ENCODE measurements around the gene ARPC1B. TPM values are rescaled to one million over a fixed set of nuclear protein-coding genes. Genes with fewer than 3 reads are reported as not detected.

ARPC1B gene
- total and polyA plus RNA-seq, 8 donors: 14.4 to 70.4 (median 41.2) TPM

GRCh38 chr7:99380032-99380822 lies 5.7 kb downstream of the ARPC1B start:
- 77 to 82% methylated on average over 12 of the region's 12 CpGs for WGBS, 2 donors
- Histone ChIP-seq H3K4me1 (peaks cover 0 to 4% (median 0%) of the 10 kb centered on the region in 3 donors), H3K4me3 (peak overlapping the region in 1 of 4 donors; percentile 13), H3K36me3 (no peaks in the 10 kb centered on the region), H3K27ac (peak overlapping the region in 3 of 4 donors; percentile 5 to 53 (median 48)), H3K9me3 (no peaks in the 10 kb centered on the region), H3K27me3 (no peaks in the 10 kb centered on the region)
- ATAC-seq (peak in 2 of 4 donors; percentile 43 to 51), DNase-seq (no peak), FAIRE-seq (no peak)
- intact Hi-C loops (cut with DNase I): no loop called here
- TF ChIP-seq CTCF (IDR thresholded peaks at IDR 0.05): no peak

GRCh38 chr7:99380823-99381663 lies 6.5 kb downstream of the ARPC1B start:
- ATAC-seq (peak in 3 of 4 donors; percentile 4 to 46 (median 33)), FAIRE-seq (no peak), DNase-seq (no peak)
- TF ChIP-seq CTCF (IDR thresholded peaks at IDR 0.05): no peak
- H3K27ac ChIP-seq: peak overlapping the region in 2 of 4 donors; percentile 12 to 48
- H3K27me3 ChIP-seq: no peaks in the 10 kb centered on the region
- H3K4me3 ChIP-seq: no peak overlapping the region
- H3K36me3 ChIP-seq: no peaks in the 10 kb centered on the region
- H3K4me1 ChIP-seq: no peaks in the 10 kb centered on the region
- intact Hi-C loops (cut with DNase I): no loop called here
- H3K9me3 ChIP-seq: no peaks in the 10 kb centered on the region
- WGBS, 2 donors: 69 to 75% methylated on average over 16 of the region's 16 CpGs

- no peaks in the 10 kb centered on the region for H3K4me1 ChIP-seq
Observed at GRCh38 chr7:99381664-99382075, 7.1 kb downstream of the ARPC1B start.

GRCh38 chr7:99383203-99383602 lies 8.7 kb downstream of the ARPC1B start:
- no peaks in the 10 kb centered on the region for H3K27me3 ChIP-seq
- H3K4me1 ChIP-seq: no peaks in the 10 kb centered on the region
- DNase-seq (no peak), ATAC-seq (no peak), FAIRE-seq (no peak)
- intact Hi-C loops (cut with DNase I): no loop called here
- 88 to 91% methylated on average over 10 of the region's 10 CpGs for WGBS, 2 donors
- no peak for TF ChIP-seq CTCF (IDR thresholded peaks at IDR 0.05)
- peaks cover 0 to 11% (median 0%) of the 10 kb centered on the region in 3 donors for H3K36me3 ChIP-seq
- no peaks in the 10 kb centered on the region for H3K9me3 ChIP-seq
- no peak overlapping the region for H3K27ac ChIP-seq
- H3K4me3 ChIP-seq: no peak overlapping the region

More at GRCh38 chr7:99381664-99382075, 7.1 kb downstream of the ARPC1B start:
- H3K36me3 ChIP-seq: peaks cover 0 to 3% (median 0%) of the 10 kb centered on the region in 3 donors
- DNase-seq (no peak), ATAC-seq (no peak), FAIRE-seq (no peak)
- 70 to 78% methylated on average over 7 of the region's 7 CpGs for WGBS, 2 donors
- H3K4me3 ChIP-seq: no peak overlapping the region
- no peaks in the 10 kb centered on the region for H3K27me3 ChIP-seq
- intact Hi-C loops (cut with DNase I): no loop called here
- H3K27ac ChIP-seq: no peak overlapping the region
- TF ChIP-seq CTCF (IDR thresholded peaks at IDR 0.05): no peak
- no peaks in the 10 kb centered on the region for H3K9me3 ChIP-seq
